ENCODE measurements around the gene SLC25A21. TPM values are rescaled to one million over a fixed set of nuclear protein-coding genes. Genes with fewer than 3 reads are reported as not detected.
"Not testable (repeated sequence)": the region's sequence is repeated elsewhere in the genome, so short reads cannot be mapped to it uniquely, and the experiment has no call there.

Gene SLC25A21
- total RNA-seq, 2 experiments from 2014 or later: not detected

DNA sequence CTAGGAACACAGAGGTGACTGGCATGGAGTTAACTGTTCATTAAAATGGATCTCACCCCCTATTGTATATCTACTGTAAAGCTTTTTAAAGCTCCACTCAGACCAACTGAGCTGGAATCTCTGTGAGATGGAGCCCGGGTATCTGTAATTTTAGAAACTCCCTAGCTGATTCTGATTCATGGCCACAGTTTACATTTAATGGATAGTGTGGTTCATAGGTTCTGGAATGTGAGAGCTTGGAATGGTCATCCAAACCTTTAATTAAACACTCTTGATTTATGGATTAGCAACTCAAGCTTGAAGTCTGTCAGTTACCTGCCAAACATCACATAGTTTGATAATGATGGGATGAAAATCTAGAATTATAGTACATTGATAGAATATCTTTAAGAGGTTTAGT is 183.8 kb downstream of the SLC25A21 start:
- Mint-ChIP-seq H3K4me1 (ENCODE audit: low read depth) (no peaks in the 10 kb centered on the region), H3K27ac (no peak overlapping the region), H3K27me3 (no peaks in the 10 kb centered on the region), H3K9me3 (peaks cover 1% of the 10 kb centered on the region), H3K36me3 (ENCODE audit: low read depth) (no peaks in the 10 kb centered on the region), H3K4me3 (no peak overlapping the region)
- intact Hi-C loops (cut with micrococcal nuclease): no loop called here
- DNase-seq (no peak), ATAC-seq (no peak)
- TF ChIP-seq CTCF (IDR thresholded peaks at IDR 0.05): no peak
- ChIA-PET CTCF (no interaction called here), POLR2A (no interaction called here)

DNA sequence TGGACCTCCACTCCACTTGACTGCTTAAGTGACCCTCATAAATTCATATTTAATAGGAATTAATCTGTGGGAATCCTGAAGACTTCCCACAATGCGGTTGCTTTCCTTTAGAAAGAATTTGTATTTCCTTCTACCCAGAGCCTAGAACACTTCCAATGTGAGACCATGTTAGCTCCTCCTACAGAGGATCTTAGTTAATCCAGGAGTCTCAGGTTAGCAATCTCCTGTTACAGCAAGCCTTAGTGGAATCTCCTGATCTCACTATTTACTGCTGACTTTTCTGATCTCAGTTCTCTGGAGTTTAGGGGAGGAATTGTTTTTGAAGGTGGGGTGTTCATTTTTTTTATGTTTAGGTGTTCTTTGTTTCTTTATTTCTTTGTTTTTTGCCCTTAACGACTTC is 186.0 kb downstream of the SLC25A21 start:
- Mint-ChIP-seq H3K36me3 (ENCODE audit: low read depth) (no peaks in the 10 kb centered on the region), H3K27ac (no peak overlapping the region), H3K4me1 (ENCODE audit: low read depth) (no peaks in the 10 kb centered on the region), H3K27me3 (no peaks in the 10 kb centered on the region), H3K4me3 (no peak overlapping the region), H3K9me3 (peaks cover 1% of the 10 kb centered on the region)
- intact Hi-C loops (cut with micrococcal nuclease): no loop called here
- ChIA-PET CTCF (no interaction called here), POLR2A (no interaction called here)
- ATAC-seq: no peak
- TF ChIP-seq CTCF (IDR thresholded peaks at IDR 0.05): no peak
- no peak for DNase-seq

- ChIA-PET CTCF (no interaction called here), POLR2A (no interaction called here)
- TF ChIP-seq CTCF (IDR thresholded peaks at IDR 0.05): no peak
- ATAC-seq (no peak), DNase-seq (no peak)
- no peaks in the 10 kb centered on the region for H3K27me3 Mint-ChIP-seq
- intact Hi-C loops (cut with micrococcal nuclease): no loop called here
- no peak overlapping the region for H3K27ac Mint-ChIP-seq
- no peaks in the 10 kb centered on the region for H3K36me3 Mint-ChIP-seq (ENCODE audit: low read depth)
- peaks cover 1% of the 10 kb centered on the region for H3K9me3 Mint-ChIP-seq
- no peaks in the 10 kb centered on the region for H3K4me1 Mint-ChIP-seq (ENCODE audit: low read depth)
- H3K4me3 Mint-ChIP-seq: no peak overlapping the region
These were observed 190.4 kb downstream of the SLC25A21 start for GRCh38 chr14:36981832-36982529.

DNA sequence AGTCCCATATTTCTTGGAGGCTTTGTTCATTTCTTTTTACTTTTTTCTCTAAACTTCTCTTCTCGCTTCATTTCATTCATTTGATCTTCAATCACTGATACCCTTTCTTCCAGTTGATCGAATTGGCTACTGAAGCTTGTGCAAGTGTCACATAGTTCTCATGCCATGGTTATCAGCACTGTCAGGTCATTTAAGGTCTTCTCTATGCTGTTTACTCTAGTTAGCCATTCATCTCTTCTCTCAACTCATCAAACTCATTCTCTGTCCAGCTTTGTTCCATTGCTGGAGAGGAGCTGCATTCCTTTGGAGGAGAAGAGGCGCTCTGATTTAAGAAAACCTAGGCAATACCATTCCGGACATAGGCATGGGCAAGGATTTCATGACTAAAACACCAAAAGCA is 192.0 kb downstream of the SLC25A21 start:
- H3K9me3 Mint-ChIP-seq; H3K27ac Mint-ChIP-seq; H3K4me1 Mint-ChIP-seq (ENCODE audit: low read depth); H3K36me3 Mint-ChIP-seq (ENCODE audit: low read depth); H3K4me3 Mint-ChIP-seq; ATAC-seq; DNase-seq; intact Hi-C loops (cut with micrococcal nuclease); H3K27me3 Mint-ChIP-seq; POLR2A ChIA-PET; CTCF ChIA-PET: not testable (repeated sequence)

DNA sequence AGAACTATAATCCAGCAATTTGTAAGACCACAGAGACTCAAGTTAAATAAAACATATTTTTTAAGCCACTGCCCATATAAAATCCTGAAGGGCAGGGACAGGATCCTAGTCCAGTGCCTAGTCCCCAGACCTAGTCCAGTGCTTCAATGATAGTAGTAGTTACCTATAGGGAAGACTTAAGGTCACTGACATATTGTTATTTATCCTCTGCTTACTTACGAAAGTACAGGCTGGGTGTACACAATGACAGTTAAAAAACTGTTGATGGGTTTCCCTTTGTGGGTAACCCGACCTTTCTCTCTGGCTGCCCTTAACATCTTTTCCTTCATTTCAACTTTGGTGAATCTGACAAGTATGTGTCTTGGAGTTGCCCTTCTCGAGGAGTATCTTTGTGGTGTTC is 192.5 kb downstream of the SLC25A21 start:
- no peak for DNase-seq
- no peaks in the 10 kb centered on the region for H3K36me3 Mint-ChIP-seq (ENCODE audit: low read depth)
- no peak for ATAC-seq
- H3K4me3 Mint-ChIP-seq: no peak overlapping the region
- no peaks in the 10 kb centered on the region for H3K27me3 Mint-ChIP-seq
- H3K9me3 Mint-ChIP-seq: peaks cover 1% of the 10 kb centered on the region
- intact Hi-C loops (cut with micrococcal nuclease): no loop called here
- ChIA-PET CTCF (no interaction called here), POLR2A (no interaction called here)
- no peak for TF ChIP-seq CTCF (IDR thresholded peaks at IDR 0.05)
- no peaks in the 10 kb centered on the region for H3K4me1 Mint-ChIP-seq (ENCODE audit: low read depth)
- H3K27ac Mint-ChIP-seq: no peak overlapping the region

Measured in activated CD8-positive, alpha-beta T cell treated with anti-CD3 and anti-CD28 coated beads for 36 hours (primary cell).